ENCODE results near the gene CALM3. TPM values are rescaled to one million over a fixed set of nuclear protein-coding genes. Genes with fewer than 3 reads are reported as not detected.
A peak's percentile ranks its signal among the peaks of the same experiment; 100 is the strongest.
"Not testable (repeated sequence)": the region's sequence is repeated elsewhere in the genome, so short reads cannot be mapped to it uniquely, and the experiment has no call there.

The CALM3 gene
- total and polyA plus RNA-seq, 7 donors, result 127 to 375 (median 183) TPM

- intact Hi-C loops (cut with DNase I), result no loop called here
- no peaks in the 10 kb centered on the region for H3K27me3 ChIP-seq
- peak overlapping the region; percentile 64 to 82 (median 74) for H3K27ac ChIP-seq
- peaks cover 0 to 46% (median 42%) of the 10 kb centered on the region in 4 donors for H3K4me1 ChIP-seq
- no peaks in the 10 kb centered on the region for H3K36me3 ChIP-seq
- no peaks in the 10 kb centered on the region for H3K9me3 ChIP-seq
- WGBS, 2 donors, result 86 to 93% methylated on average over 12 of the region's 12 CpGs
- no peak overlapping the region for H3K4me3 ChIP-seq
- no peak for DNase-seq
- TF ChIP-seq, protein P1, sequence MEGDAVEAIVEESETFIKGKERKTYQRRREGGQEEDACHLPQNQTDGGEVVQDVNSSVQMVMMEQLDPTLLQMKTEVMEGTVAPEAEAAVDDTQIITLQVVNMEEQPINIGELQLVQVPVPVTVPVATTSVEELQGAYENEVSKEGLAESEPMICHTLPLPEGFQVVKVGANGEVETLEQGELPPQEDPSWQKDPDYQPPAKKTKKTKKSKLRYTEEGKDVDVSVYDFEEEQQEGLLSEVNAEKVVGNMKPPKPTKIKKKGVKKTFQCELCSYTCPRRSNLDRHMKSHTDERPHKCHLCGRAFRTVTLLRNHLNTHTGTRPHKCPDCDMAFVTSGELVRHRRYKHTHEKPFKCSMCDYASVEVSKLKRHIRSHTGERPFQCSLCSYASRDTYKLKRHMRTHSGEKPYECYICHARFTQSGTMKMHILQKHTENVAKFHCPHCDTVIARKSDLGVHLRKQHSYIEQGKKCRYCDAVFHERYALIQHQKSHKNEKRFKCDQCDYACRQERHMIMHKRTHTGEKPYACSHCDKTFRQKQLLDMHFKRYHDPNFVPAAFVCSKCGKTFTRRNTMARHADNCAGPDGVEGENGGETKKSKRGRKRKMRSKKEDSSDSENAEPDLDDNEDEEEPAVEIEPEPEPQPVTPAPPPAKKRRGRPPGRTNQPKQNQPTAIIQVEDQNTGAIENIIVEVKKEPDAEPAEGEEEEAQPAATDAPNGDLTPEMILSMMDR (IDR thresholded peaks at IDR 0.05), result no peak
- TF ChIP-seq EP300 (IDR thresholded peaks at IDR 0.05), result no peak
- TF ChIP-seq POLR2A (IDR thresholded peaks at IDR 0.05), result no peak
- no peak for TF ChIP-seq POLR2AphosphoS5 (IDR thresholded peaks at IDR 0.05)
These were observed 24.6 kb downstream of the CALM3 start for GRCh38 chr19:46625731-46626130.

DNA sequence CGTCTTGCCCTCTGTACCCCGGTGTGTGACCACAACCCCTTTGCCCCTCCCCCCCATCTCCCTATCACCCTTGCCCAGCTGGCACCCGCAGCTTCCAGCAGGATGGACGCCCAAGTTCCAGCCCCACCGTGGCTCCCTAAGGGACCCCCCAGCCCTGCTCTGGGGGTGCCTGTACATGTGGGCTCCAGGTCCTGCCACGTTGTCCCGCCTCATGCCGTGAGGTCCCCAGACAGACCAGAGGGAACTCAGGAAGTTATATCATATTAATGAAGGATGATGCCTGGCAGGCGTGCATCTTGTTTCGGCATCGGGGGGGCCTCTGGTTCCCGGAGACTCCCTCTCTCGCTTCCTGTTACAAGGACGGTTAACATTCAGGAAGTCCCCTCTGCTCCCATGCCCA lies 25.3 kb downstream of the CALM3 start:
- DNase-seq, result no peak
- TF ChIP-seq POLR2A (IDR thresholded peaks at IDR 0.05), result no peak
- intact Hi-C loops (cut with DNase I), result no loop called here
- H3K4me1 ChIP-seq, result peaks cover 0 to 39% (median 35%) of the 10 kb centered on the region in 4 donors
- no peaks in the 10 kb centered on the region for H3K27me3 ChIP-seq
- 60 to 78% methylated on average over 14 of the region's 14 CpGs for WGBS, 2 donors
- peak overlapping the region; percentile 64 to 82 (median 74) for H3K27ac ChIP-seq
- no peak overlapping the region for H3K4me3 ChIP-seq
- no peaks in the 10 kb centered on the region for H3K36me3 ChIP-seq
- H3K9me3 ChIP-seq, result no peaks in the 10 kb centered on the region

DNA sequence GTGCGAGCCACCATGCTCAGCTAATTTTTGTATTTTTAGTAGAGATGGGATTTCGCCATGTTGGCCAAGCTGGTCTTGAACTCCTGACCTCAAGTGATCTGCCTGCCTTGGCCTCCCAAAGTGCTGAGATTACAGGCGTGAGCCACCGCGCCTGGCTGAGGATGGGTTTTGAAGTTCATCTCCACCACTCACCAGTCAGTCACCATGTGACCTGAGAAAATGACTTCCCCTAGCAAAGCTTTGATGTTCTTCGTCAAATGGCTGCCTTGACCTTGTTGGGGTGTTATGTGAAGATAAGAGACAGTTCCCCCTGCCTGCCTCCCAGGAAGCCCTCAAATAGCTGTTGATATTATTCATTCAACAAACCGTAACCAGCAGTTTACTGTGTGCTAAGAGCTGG lies 27.8 kb downstream of the CALM3 start:
- intact Hi-C loops (cut with DNase I); H3K4me3 ChIP-seq; H3K9me3 ChIP-seq; DNase-seq; H3K27me3 ChIP-seq; H3K27ac ChIP-seq; H3K36me3 ChIP-seq: not testable (repeated sequence)
- H3K4me1 ChIP-seq, result peaks cover 0 to 28% (median 27%) of the 10 kb centered on the region in 4 donors
- 87 to 94% methylated on average over 7 of the region's 7 CpGs for WGBS, 2 donors

DNA sequence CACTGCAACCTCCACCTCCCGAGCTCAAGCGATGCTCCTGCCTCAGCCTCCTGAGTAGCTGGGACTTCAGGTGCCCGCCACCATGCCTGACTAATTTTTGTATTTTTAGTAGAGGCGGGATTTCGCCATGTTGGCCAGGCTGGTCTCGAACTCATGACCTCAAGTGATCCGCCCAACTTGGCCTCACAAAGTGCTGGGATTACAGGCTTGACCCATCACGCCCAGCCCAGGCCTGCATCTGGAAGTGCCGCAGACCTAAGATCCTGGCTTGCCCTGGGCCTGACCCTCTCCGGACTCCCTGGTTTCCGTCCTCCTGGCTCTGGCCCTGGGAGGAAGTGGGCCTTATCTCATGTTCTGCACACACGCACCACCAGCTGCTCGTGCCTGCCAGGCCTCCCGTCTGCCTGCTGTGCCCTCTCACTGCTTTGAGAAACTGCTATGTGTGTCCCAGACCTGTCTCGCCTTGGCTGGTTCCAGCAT lies 28.5 kb downstream of the CALM3 start:
- Histone ChIP-seq H3K4me1 (peaks cover 0 to 28% (median 26%) of the 10 kb centered on the region in 4 donors), H3K9me3 (no peaks in the 10 kb centered on the region), H3K36me3 (no peaks in the 10 kb centered on the region), H3K4me3 (no peak overlapping the region), H3K27ac (no peak overlapping the region), H3K27me3 (no peaks in the 10 kb centered on the region)
- 83% methylated on average over 15 of the region's 15 CpGs for WGBS, 2 donors
- TF ChIP-seq POLR2A (IDR thresholded peaks at IDR 0.05) (no peak), POLR2AphosphoS5 (IDR thresholded peaks at IDR 0.05) (peak in 1 of 4 donors; percentile 13)
- intact Hi-C loops (cut with DNase I), result no loop called here
- no peak for DNase-seq

- Histone ChIP-seq H3K27ac (no peak overlapping the region), H3K9me3 (no peaks in the 10 kb centered on the region), H3K4me1 (peaks cover 0 to 23% (median 21%) of the 10 kb centered on the region in 4 donors), H3K36me3 (no peaks in the 10 kb centered on the region), H3K27me3 (no peaks in the 10 kb centered on the region), H3K4me3 (no peak overlapping the region)
- DNase-seq, result no peak
- WGBS, 2 donors, result 85 to 89% methylated on average over 14 of the region's 14 CpGs
- TF ChIP-seq, protein P1 (IDR thresholded peaks at IDR 0.05), result no peak
- TF ChIP-seq POLR2A (IDR thresholded peaks at IDR 0.05) (no peak), POLR2AphosphoS5 (IDR thresholded peaks at IDR 0.05) (no peak), EP300 (IDR thresholded peaks at IDR 0.05) (no peak)
- intact Hi-C loops (cut with DNase I), result no loop called here
These were observed 29.6 kb downstream of the CALM3 start for GRCh38 chr19:46630586-46631205.

DNA sequence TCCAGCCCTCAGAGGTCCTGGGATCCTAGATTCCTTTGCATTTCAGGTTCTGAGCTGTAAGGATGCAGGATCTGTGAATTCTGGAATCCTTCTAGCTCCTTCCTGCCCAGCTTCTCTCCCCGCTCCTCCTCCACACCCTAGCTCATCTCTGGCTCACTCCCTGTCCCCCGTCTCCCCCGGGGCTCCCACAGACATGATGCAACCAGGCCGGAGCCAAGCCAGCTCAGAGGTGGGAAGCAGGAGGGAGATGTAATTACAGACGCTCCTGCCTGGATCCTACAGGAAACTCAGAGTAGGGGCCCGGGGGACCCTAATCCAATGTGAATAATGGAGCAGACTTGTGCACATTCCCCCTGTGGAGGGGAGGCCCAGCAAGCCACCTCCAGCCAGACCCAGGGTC lies 30.4 kb downstream of the CALM3 start:
- intact Hi-C loops (cut with DNase I), result no loop called here
- WGBS, 2 donors, result 64 to 78% methylated on average over 6 of the region's 6 CpGs
- no peaks in the 10 kb centered on the region for H3K9me3 ChIP-seq
- H3K36me3 ChIP-seq, result no peaks in the 10 kb centered on the region
- H3K27ac ChIP-seq, result no peak overlapping the region
- no peaks in the 10 kb centered on the region for H3K27me3 ChIP-seq
- peak; percentile 88 for DNase-seq
- no peak overlapping the region for H3K4me3 ChIP-seq
- H3K4me1 ChIP-seq, result peaks cover 0 to 17% (median 17%) of the 10 kb centered on the region in 4 donors
- no peak for TF ChIP-seq POLR2A (IDR thresholded peaks at IDR 0.05)
- TF ChIP-seq, protein P1 (IDR thresholded peaks at IDR 0.05), result no peak
- no peak for TF ChIP-seq EP300 (IDR thresholded peaks at IDR 0.05)
- no peak for TF ChIP-seq POLR2AphosphoS5 (IDR thresholded peaks at IDR 0.05)

Data from sigmoid colon (tissue), 7 donors.